Endothelial cell of umbilical vein (primary cell): ENCODE data around the gene LGI4. TPM values are rescaled to one million over a fixed set of nuclear protein-coding genes. Genes with fewer than 3 reads are reported as not detected.

ENCODE experiments used
- BruUV-seq: library from RNA; stranded (reverse); fragments of 400-500 nt; replicated peaks from 2 replicates; lab custom pipeline; 2021; lab: Mats Ljungman, UMichigan
- CTCF ChIA-PET: fragments of 300-600, 350-600 bp; sonication (Branson Sonifier 250); formaldehyde crosslinking; loops from one replicate; lab custom pipeline; 2021; ENCODE audit warnings: antibody characterized with exemption, inconsistent platforms; lab: Charles Lee
- POLR2A ChIA-PET: fragments of 300-600, 350-600 bp; sonication (Branson Sonifier 250); formaldehyde crosslinking; loops from one replicate; lab custom pipeline; 2021; ENCODE audit warnings: antibody characterized with exemption, inconsistent platforms; lab: Charles Lee
- DNase-seq: peaks from one replicate; pipeline ENCODE4 v3.0.0-alpha.2; 2011; ENCODE audit warnings: low read depth, low spot score
- FAIRE-seq: peaks from 2 replicates; lab custom pipeline; 2011; peaks lifted over from hg19 to GRCh38; lab: Jason Lieb, UNC
- H2AFZ ChIP-seq: 2 replicates; pipeline ENCODE4 v1.6.0; 2012; ENCODE audit warnings: low read depth, low read length, control low read depth, inconsistent platforms
- H3K27ac ChIP-seq: 2 replicates; pipeline ENCODE4 v1.5.1; 2011; ENCODE audit warnings: low read depth, mild to moderate bottlenecking, control low read depth, low read length, moderate library complexity; ENCODE audit not compliant: insufficient read depth
- H3K27me3 ChIP-seq, 2 experiments: 2 replicates each; pipeline versions ENCODE4 v1.6.0 to v1.6.1; 2011; ENCODE audit warnings: low read length in 2 of 2, mixed read lengths in 1 of 2; ENCODE audit not compliant: control insufficient read depth in 2 of 2, insufficient read depth in 2 of 2
- H3K36me3 ChIP-seq, 2 experiments: 2 replicates in 1 of 2; 3 replicates in 1 of 2; pipeline ENCODE4 v1.5.1; 2011; ENCODE audit warnings: low read length in 2 of 2, mild to moderate bottlenecking in 1 of 2, moderate library complexity in 1 of 2; ENCODE audit not compliant: control insufficient read depth in 2 of 2, insufficient read depth in 2 of 2; ENCODE audit errors: extremely low read depth in 1 of 2
- H3K4me1 ChIP-seq: 3 replicates; pipeline ENCODE4 v1.5.1; 2011; ENCODE audit warnings: mild to moderate bottlenecking, low read length; ENCODE audit not compliant: control insufficient read depth, insufficient read depth; ENCODE audit errors: extremely low read depth
- H3K4me2 ChIP-seq: 2 replicates; pipeline ENCODE4 v1.6.1; 2011; ENCODE audit warnings: low read length, control low read depth, mixed read lengths; ENCODE audit not compliant: insufficient read depth
- H3K4me3 ChIP-seq, 3 experiments: fragments of 200-600 bp in 1 of 3; sonication (generic), shearing (Covaris generic) in 1 of 3; replicated peaks in 1 of 3; 2 replicates each; pipeline ENCODE4 v1.5.1; 2011 to 2016; ENCODE audit warnings: control low read depth in 3 of 3, low read length in 3 of 3, mild to moderate bottlenecking in 2 of 3, inconsistent platforms in 1 of 3, low read depth in 1 of 3, moderate library complexity in 1 of 3; ENCODE audit not compliant: insufficient read depth in 1 of 3
- H3K79me2 ChIP-seq: 2 replicates; pipeline ENCODE4 v1.6.0; 2012; ENCODE audit warnings: low read length, inconsistent platforms; ENCODE audit not compliant: control insufficient read depth, insufficient read depth
- H3K9ac ChIP-seq: replicated peaks from 2 replicates; pipeline ENCODE3; 2011; ENCODE audit warnings: low read length, control low read depth; ENCODE audit not compliant: insufficient read depth; ENCODE audit errors: extremely low read depth
- H3K9me1 ChIP-seq: replicated peaks from 3 replicates; pipeline ENCODE4 v1.6.0; 2011; ENCODE audit warnings: mild to moderate bottlenecking, low read length; ENCODE audit not compliant: control insufficient read depth, insufficient read depth; ENCODE audit errors: extremely low read depth
- H3K9me3 ChIP-seq: replicated peaks from 2 replicates; pipeline ENCODE4 v1.5.1; 2012; ENCODE audit warnings: low read length, inconsistent platforms; ENCODE audit not compliant: control insufficient read depth, insufficient read depth
- H4K20me1 ChIP-seq: replicated peaks from 2 replicates; pipeline ENCODE3; 2011; ENCODE audit warnings: mild to moderate bottlenecking, low read length; ENCODE audit not compliant: control insufficient read depth, insufficient read depth; ENCODE audit errors: extremely low read depth
- CTCF ChIP-seq, 2 donors: IDR thresholded peaks; 1 replicate in 1 of 2; 2 replicates in 1 of 2; pipeline ENCODE4 v1.5.1; 2011; ENCODE audit warnings: low read length in 2 of 2, mild to moderate bottlenecking in 2 of 2, moderate library complexity in 2 of 2, control low read depth in 1 of 2, inconsistent platforms in 1 of 2, low read depth in 1 of 2; ENCODE audit not compliant: insufficient read depth in 1 of 2; ENCODE audit errors: extremely low read depth in 1 of 2
- EZH2 ChIP-seq: IDR thresholded peaks from 2 replicates; pipeline ENCODE4 v1.6.1; 2012; ENCODE audit warnings: borderline replicate concordance, low read depth, mild to moderate bottlenecking, moderate library complexity, low read length, inconsistent platforms; ENCODE audit not compliant: severe bottlenecking
- FOS ChIP-seq: IDR thresholded peaks from 2 replicates; pipeline ENCODE4 v1.6.1; 2011; ENCODE audit warnings: mild to moderate bottlenecking, low read length, moderate library complexity, borderline replicate concordance; ENCODE audit not compliant: insufficient read depth
- JUN ChIP-seq: IDR thresholded peaks from 2 replicates; pipeline ENCODE4 v1.6.1; 2011; ENCODE audit warnings: borderline replicate concordance, low read depth; ENCODE audit not compliant: insufficient read length, insufficient read depth
- MAX ChIP-seq: IDR thresholded peaks from 2 replicates; pipeline ENCODE4 v1.6.1; 2011; ENCODE audit not compliant: insufficient read depth, insufficient read length
- MYC ChIP-seq: IDR thresholded peaks from one replicate; pipeline ENCODE4 v1.6.1; 2011; ENCODE audit warnings: mild to moderate bottlenecking, low read depth, low read length
- POLR2A ChIP-seq: IDR thresholded peaks from 2 replicates; pipeline ENCODE4 v1.6.1; 2012; ENCODE audit warnings: low read depth, mild to moderate bottlenecking, control low read depth, low read length
- POLR2AphosphoS5 ChIP-seq: IDR thresholded peaks from 2 replicates; pipeline ENCODE4 v1.6.1; 2012; ENCODE audit warnings: low read depth, mild to moderate bottlenecking, control low read depth, low read length, moderate library complexity; ENCODE audit not compliant: insufficient read depth
- dilution Hi-C: fragments of 300-500 bp; cut with MboI; formaldehyde crosslinking; loops from one replicate; pipeline ENCODE4 v1.15.0; 2019; ENCODE audit warnings: low sequenced_read_pairs; ENCODE audit not compliant: extremely low pct_ligation_motif_present
- intact Hi-C: fragments of 100-400 bp; cut with micrococcal nuclease; formaldehyde crosslinking; loops from one replicate; pipeline ENCODE4 v1.10.0; 2022
- polyA plus RNA-seq, 4 experiments: library from polyadenylated mRNA; depleted of rRNA in 3 of 4; stranded (reverse) in 3 of 4; unstranded in 1 of 4; fragments of >200 nt; gene quantifications; 2 replicates each; pipeline versions ENCODE4 v1.2.1 to v1.2.3, GENCODE V29; 2011 to 2012; ENCODE audit warnings: missing spikeins in 1 of 4
- total RNA-seq: library from RNA; stranded (reverse); gene quantifications from 2 replicates; pipeline ENCODE4 v1.2.3, GENCODE V29; 2021

Gene LGI4
- total and polyA plus RNA-seq, 2 donors (not counting 3 experiments of a cell fraction or from before 2014, with no cell fraction given): not detected

- POLR2A ChIA-PET: no interaction called here
Measured at GRCh38 chr19:35171730-35172129, 36.9 kb upstream of the LGI4 start.

More at GRCh38 chr19:35171730-35172129, 36.9 kb upstream of the LGI4 start:
- Histone ChIP-seq H3K9me1 (no peaks in the 10 kb centered on the region), H3K27ac (no peak overlapping the region), H3K4me3 (no peak overlapping the region), H3K9me3 (no peaks in the 10 kb centered on the region), H3K36me3 (peaks cover 3 to 7% of the 10 kb centered on the region in 2 experiments), H4K20me1 (no peaks in the 10 kb centered on the region), H3K79me2 (no peaks in the 10 kb centered on the region), H2AFZ (no peak overlapping the region), H3K9ac (no peak overlapping the region), H3K27me3 (no peaks in the 10 kb centered on the region), H3K4me2 (no peak overlapping the region), H3K4me1 (no peaks in the 10 kb centered on the region)
- TF ChIP-seq POLR2A (no peak), MYC (no peak), MAX (no peak), FOS (no peak), CTCF (IDR thresholded peaks at IDR 0.05; ENCODE audit: extremely low read depth in 1 of 2, insufficient read depth in 1 of 2, low read depth in 1 of 2, low read length in 2 of 2) (no peak), POLR2AphosphoS5 (no peak), EZH2 (no peak), JUN (no peak)
- dilution Hi-C loops (no loop called here), intact Hi-C loops (no loop called here)
- no peak for FAIRE-seq
- CTCF ChIA-PET: interaction anchor here (1.5 to 1.8 kb wide), 2 partner anchors 18 to 30 kb away, joined by 3 to 6 read pairs; partner anchors contain the start of gene FXYD5
- no TSS peak for BruUV-seq
- DNase-seq: no peak
